ENCODE measurements around the gene LAD1.

The LAD1 gene

GRCh38 chr1:201414051-201414738 lies 15.1 kb upstream of the LAD1 start:
- no peak for DNase-seq

- no peak for DNase-seq
Observed at GRCh38 chr1:201411292-201411691, 12.2 kb upstream of the LAD1 start.

- DNase-seq: no peak
Observed at GRCh38 chr1:201409440-201409839, 10.3 kb upstream of the LAD1 start.

- no peak for DNase-seq
Observed at GRCh38 chr1:201408834-201409200, 9.7 kb upstream of the LAD1 start.

- DNase-seq: peak; percentile 74
Observed at GRCh38 chr1:201408176-201408833, 9.2 kb upstream of the LAD1 start.

- no peak for DNase-seq
Observed at GRCh38 chr1:201406831-201407406, 7.8 kb upstream of the LAD1 start.

- no peak for DNase-seq
Observed at GRCh38 chr1:201405484-201405831, 6.3 kb upstream of the LAD1 start.

- DNase-seq: no peak
Observed at GRCh38 chr1:201404722-201405483, 5.8 kb upstream of the LAD1 start.

GRCh38 chr1:201404055-201404454 lies 4.9 kb upstream of the LAD1 start:
- no peak for DNase-seq

GRCh38 chr1:201403359-201403758 lies 4.2 kb upstream of the LAD1 start:
- no peak for DNase-seq

- no peak for DNase-seq
Observed at GRCh38 chr1:201401700-201402099, 2.6 kb upstream of the LAD1 start.

GRCh38 chr1:201400852-201401230 lies 1.7 kb upstream of the LAD1 start:
- DNase-seq: no peak

- no peak for DNase-seq
Observed at GRCh38 chr1:201400212-201400851, 1.2 kb upstream of the LAD1 start.

GRCh38 chr1:201399352-201400126 lies 415 bp upstream of the LAD1 start:
- DNase-seq: no peak

- DNase-seq: no peak
Observed at GRCh38 chr1:201397675-201398074, 1.4 kb downstream of the LAD1 start.

GRCh38 chr1:201396861-201397464 lies 2.2 kb downstream of the LAD1 start:
- no peak for DNase-seq

- no peak for DNase-seq
Observed at GRCh38 chr1:201395936-201396335, 3.2 kb downstream of the LAD1 start.

- no peak for DNase-seq
Observed at GRCh38 chr1:201394591-201394990, 4.5 kb downstream of the LAD1 start.

- no peak for DNase-seq
Observed at GRCh38 chr1:201393076-201393475, 6.0 kb downstream of the LAD1 start.

GRCh38 chr1:201391651-201392511 lies 7.2 kb downstream of the LAD1 start:
- no peak for DNase-seq

- no peak for DNase-seq
Observed at GRCh38 chr1:201391225-201391624, 7.9 kb downstream of the LAD1 start.

Measured in activated CD4-positive, alpha-beta T cell treated with anti-CD3 and anti-CD28 coated beads, Interleukin-10, Interleukin-2, amounts not matched to agents 100 ng/mL and 50 ng/mL, durations not matched to agents 16 hours and 8 hours (primary cell).